ENCODE measurements around the gene WDR26.
A peak's percentile ranks its signal among the peaks of the same experiment; 100 is the strongest.

WDR26 gene

GRCh38 chr1:224433041-224433691 lies 1.4 kb downstream of the WDR26 start:
- no peak for TF ChIP-seq ZFX (IDR thresholded peaks at IDR 0.05)
- TF ChIP-seq, protein P1, sequence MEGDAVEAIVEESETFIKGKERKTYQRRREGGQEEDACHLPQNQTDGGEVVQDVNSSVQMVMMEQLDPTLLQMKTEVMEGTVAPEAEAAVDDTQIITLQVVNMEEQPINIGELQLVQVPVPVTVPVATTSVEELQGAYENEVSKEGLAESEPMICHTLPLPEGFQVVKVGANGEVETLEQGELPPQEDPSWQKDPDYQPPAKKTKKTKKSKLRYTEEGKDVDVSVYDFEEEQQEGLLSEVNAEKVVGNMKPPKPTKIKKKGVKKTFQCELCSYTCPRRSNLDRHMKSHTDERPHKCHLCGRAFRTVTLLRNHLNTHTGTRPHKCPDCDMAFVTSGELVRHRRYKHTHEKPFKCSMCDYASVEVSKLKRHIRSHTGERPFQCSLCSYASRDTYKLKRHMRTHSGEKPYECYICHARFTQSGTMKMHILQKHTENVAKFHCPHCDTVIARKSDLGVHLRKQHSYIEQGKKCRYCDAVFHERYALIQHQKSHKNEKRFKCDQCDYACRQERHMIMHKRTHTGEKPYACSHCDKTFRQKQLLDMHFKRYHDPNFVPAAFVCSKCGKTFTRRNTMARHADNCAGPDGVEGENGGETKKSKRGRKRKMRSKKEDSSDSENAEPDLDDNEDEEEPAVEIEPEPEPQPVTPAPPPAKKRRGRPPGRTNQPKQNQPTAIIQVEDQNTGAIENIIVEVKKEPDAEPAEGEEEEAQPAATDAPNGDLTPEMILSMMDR (conservative IDR thresholded peaks at IDR 0.05): no peak
- peak overlapping the region; percentile 98 for H3K27ac ChIP-seq

DNA sequence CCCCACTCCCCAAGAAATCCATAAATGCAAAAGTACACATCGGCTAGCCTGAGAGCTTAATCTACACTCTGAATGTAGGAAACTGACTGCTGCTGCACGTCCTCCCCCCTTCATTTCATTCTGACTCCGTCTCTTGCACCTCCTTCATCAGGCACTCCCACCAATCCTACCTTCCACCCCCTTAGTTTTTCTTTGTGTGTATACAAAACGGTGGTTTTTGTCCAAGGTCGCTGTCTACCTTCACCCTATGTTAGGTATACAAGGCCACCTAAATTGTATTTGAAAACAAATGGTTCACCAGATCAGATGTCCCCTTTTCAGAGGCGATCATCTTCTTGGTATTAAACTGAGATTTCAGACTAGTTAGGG lies 1.9 kb downstream of the WDR26 start:
- peak overlapping the region; percentile 98; the same call in 1 of the 2 replicates for H3K27ac ChIP-seq
- no peak for TF ChIP-seq ZFX (IDR thresholded peaks at IDR 0.05)
- TF ChIP-seq, protein P1 (conservative IDR thresholded peaks at IDR 0.05): no peak

- no peak overlapping the region for H3K27ac ChIP-seq
- no peak for TF ChIP-seq ZFX (IDR thresholded peaks at IDR 0.05)
- TF ChIP-seq, protein P1 (conservative IDR thresholded peaks at IDR 0.05): no peak
Measured at GRCh38 chr1:224432146-224432545, 2.5 kb downstream of the WDR26 start.

DNA sequence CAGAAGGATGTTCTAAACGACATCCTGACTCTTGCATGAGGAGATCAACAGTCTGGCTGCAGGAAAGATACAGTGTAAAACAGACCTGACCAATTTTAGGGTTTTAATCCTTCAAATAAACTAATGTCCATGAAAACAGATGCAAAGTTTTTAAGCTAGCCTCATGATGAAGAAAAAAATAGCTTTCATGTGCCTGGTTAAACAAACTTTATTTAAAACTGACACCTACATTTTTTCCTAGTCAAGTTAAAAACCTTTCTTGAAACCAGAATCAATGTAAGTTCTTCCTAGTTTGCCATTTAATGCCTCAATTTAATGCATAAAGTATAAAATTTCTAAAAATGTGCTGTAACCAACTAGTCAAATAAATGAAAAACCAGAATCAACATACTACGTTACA lies 2.9 kb downstream of the WDR26 start:
- TF ChIP-seq ZFX (IDR thresholded peaks at IDR 0.05): no peak
- TF ChIP-seq, protein P1 (conservative IDR thresholded peaks at IDR 0.05): no peak
- H3K27ac ChIP-seq: no peak overlapping the region

- no peak overlapping the region for H3K27ac ChIP-seq
- TF ChIP-seq, protein P1 (conservative IDR thresholded peaks at IDR 0.05): no peak
- no peak for TF ChIP-seq ZFX (IDR thresholded peaks at IDR 0.05)
Measured at GRCh38 chr1:224430511-224431113, 4.0 kb downstream of the WDR26 start.

GRCh38 chr1:224429616-224430326 lies 4.8 kb downstream of the WDR26 start:
- no peak for TF ChIP-seq ZFX (IDR thresholded peaks at IDR 0.05)
- TF ChIP-seq, protein P1 (conservative IDR thresholded peaks at IDR 0.05): no peak
- H3K27ac ChIP-seq: no peak overlapping the region

GRCh38 chr1:224428713-224429112 lies 5.9 kb downstream of the WDR26 start:
- peak overlapping the region; percentile 34; the same call in 1 of the 2 replicates for H3K27ac ChIP-seq
